ENCODE data around the gene UBL3. TPM values are rescaled to one million over a fixed set of nuclear protein-coding genes. Genes with fewer than 3 reads are reported as not detected.

Gene UBL3
- total and polyA plus RNA-seq, 10 donors, result 10.2 to 39.1 (median 30.5) TPM

DNA sequence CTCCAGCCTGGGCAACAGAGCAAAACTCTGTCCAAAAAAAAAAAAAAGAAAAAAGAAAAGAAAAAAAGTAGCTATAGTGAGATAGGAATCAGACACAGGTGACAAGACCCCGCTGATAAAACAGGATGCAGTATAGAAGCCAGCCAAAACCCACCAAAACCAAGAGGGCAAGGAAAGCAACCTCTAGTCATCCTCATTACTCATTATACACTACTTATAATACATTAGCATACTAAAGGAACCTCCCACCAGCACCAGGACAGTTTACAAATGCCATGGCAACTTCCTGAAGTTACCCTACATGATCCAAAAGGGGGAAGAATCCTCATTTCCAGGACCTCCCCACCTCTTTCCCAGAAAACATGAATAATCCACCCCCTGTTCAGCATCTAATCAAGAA lies 35.6 kb upstream of the UBL3 start:
- TF ChIP-seq POLR2A (IDR thresholded peaks at IDR 0.05), result no peak
- no peak for TF ChIP-seq CTCF (IDR thresholded peaks at IDR 0.05 in 8 of 11, conservative IDR thresholded peaks at IDR 0.05 in 3 of 11)
- no peak for TF ChIP-seq POLR2AphosphoS5 (IDR thresholded peaks at IDR 0.05)
- no peak overlapping the region for H3K4me3 ChIP-seq
- no peaks in the 10 kb centered on the region for H3K4me1 ChIP-seq
- no peaks in the 10 kb centered on the region for H3K36me3 ChIP-seq
- intact Hi-C loops (cut with DNase I; ENCODE audit: low total_unique reads), result no loop called here
- H3K27me3 ChIP-seq (replicated peaks in 1 of 7), result no peaks in the 10 kb centered on the region
- no peaks in the 10 kb centered on the region for H3K9me3 ChIP-seq
- no peak for DNase-seq
- WGBS, 5 donors, result 70 to 93% (median 78%) methylated on average over 1 of the region's 1 CpG
- no peak overlapping the region for H3K27ac ChIP-seq

GRCh38 chr13:29884671-29885430 lies 34.4 kb upstream of the UBL3 start:
- 67 to 79% (median 68%) methylated on average over 7 of the region's 7 CpGs for WGBS, 5 donors
- no peaks in the 10 kb centered on the region for H3K9me3 ChIP-seq
- DNase-seq, result no peak
- intact Hi-C loops (cut with DNase I; ENCODE audit: low total_unique reads), result no loop called here
- H3K27ac ChIP-seq, result no peak overlapping the region
- TF ChIP-seq CTCF (IDR thresholded peaks at IDR 0.05 in 8 of 11, conservative IDR thresholded peaks at IDR 0.05 in 3 of 11) (no peak), POLR2A (IDR thresholded peaks at IDR 0.05) (no peak), POLR2AphosphoS5 (IDR thresholded peaks at IDR 0.05) (no peak)
- no peaks in the 10 kb centered on the region for H3K27me3 ChIP-seq (replicated peaks in 1 of 7)
- H3K4me3 ChIP-seq, result no peak overlapping the region
- no peaks in the 10 kb centered on the region for H3K36me3 ChIP-seq
- H3K4me1 ChIP-seq, result no peaks in the 10 kb centered on the region

DNA sequence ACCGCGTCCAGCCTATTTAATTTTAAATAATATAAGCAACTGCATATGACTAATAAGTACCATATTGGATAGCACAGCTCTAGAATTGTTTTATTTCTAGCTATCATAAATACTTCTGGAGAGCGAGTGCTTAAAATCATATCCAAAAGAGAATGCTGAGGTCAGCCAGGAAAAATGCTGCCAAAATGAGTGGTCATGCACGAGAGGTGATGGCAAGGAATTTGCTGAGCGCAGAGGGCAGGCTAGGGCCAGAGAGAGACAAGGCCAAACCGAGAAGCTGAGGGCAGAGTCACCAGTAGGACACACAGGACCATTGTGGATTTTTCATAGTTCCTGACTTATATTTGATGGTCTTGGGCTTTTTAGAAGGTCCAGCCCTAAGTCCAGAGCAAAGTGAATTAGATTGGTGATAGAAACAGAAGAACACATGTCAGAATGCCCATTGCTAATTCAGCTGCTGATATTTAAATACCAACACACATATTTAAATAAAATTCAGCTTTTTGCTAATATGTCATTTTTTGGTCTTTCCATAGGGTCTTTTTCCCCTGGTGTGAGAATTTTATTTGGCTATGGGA lies 33.6 kb upstream of the UBL3 start:
- H3K36me3 ChIP-seq, result no peaks in the 10 kb centered on the region
- no peak overlapping the region for H3K4me3 ChIP-seq
- H3K4me1 ChIP-seq, result no peaks in the 10 kb centered on the region
- H3K27me3 ChIP-seq (replicated peaks in 1 of 7), result no peaks in the 10 kb centered on the region
- H3K9me3 ChIP-seq, result no peaks in the 10 kb centered on the region
- DNase-seq, result no peak
- intact Hi-C loops (cut with DNase I; ENCODE audit: low total_unique reads), result no loop called here
- TF ChIP-seq POLR2AphosphoS5 (IDR thresholded peaks at IDR 0.05) (no peak), CTCF (IDR thresholded peaks at IDR 0.05 in 8 of 11, conservative IDR thresholded peaks at IDR 0.05 in 3 of 11) (no peak), POLR2A (IDR thresholded peaks at IDR 0.05) (no peak)
- 79 to 92% (median 81%) methylated on average over 6 of the region's 6 CpGs for WGBS, 5 donors
- H3K27ac ChIP-seq, result no peak overlapping the region

DNA sequence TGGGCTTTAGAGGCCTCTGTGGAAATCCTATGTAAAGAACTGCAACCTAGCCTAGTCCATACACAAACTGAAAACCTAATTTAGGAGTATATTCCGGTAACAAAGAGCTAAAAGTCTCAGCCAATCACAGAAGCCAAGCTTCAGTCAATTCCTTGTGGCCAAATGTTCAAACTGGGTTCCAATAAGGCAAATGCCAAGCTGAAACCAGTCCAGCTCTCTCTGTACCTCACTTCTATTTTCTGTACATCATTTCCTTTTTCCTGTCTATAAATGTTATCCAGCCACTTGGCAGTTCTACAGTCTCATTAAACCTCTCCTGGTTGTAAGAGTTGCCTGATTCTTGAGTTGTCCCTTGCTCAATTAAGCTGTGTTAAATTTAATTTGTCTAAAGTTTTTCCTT lies 31.7 kb upstream of the UBL3 start:
- no peak for TF ChIP-seq CTCF (IDR thresholded peaks at IDR 0.05 in 8 of 11, conservative IDR thresholded peaks at IDR 0.05 in 3 of 11)
- no peak for TF ChIP-seq POLR2A (IDR thresholded peaks at IDR 0.05)
- no peak for TF ChIP-seq POLR2AphosphoS5 (IDR thresholded peaks at IDR 0.05)
- Histone ChIP-seq H3K9me3 (no peaks in the 10 kb centered on the region), H3K4me1 (no peaks in the 10 kb centered on the region), H3K4me3 (no peak overlapping the region), H3K36me3 (no peaks in the 10 kb centered on the region), H3K27ac (no peak overlapping the region), H3K27me3 (replicated peaks in 1 of 7) (no peaks in the 10 kb centered on the region)
- intact Hi-C loops (cut with DNase I; ENCODE audit: low total_unique reads), result no loop called here
- WGBS, 5 donors, result 0 to 89% (median 0%) methylated on average over 1 of the region's 1 CpG
- no peak for DNase-seq
